ENCODE results near the gene GABBR2.
"Not testable (repeated sequence)": the region's sequence is repeated elsewhere in the genome, so short reads cannot be mapped to it uniquely, and the experiment has no call there.

GABBR2 gene

DNA sequence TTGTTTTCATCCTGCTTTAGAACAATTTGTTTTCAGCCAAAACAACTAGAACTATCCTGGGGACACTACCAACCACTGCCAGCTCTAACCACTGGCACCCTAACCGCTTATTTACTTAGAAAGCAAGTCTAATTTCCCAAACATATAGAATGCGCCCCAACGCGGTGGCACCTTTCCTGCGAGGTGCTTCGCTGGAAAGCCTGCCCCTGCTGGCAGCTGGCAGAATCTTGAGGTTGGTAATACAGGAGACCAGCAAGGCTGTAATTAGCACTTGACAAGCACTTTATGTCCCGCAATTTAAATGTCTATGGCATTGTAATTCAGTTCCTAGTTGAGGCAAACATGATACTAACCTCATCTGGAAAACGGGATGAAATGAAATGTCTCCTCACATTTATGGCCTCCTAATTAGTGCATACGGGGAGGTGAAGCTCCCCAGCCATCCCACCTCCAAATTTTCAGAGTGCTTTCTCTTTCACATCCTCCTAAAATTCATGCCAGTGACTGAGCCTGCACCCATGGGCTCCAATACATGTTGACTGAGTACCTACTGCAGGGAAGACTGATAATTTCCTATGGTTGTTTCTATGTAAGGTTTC, 30.4 kb downstream of the GABBR2 start:
- Histone ChIP-seq H3K27me3 (ENCODE audit: control insufficient read depth, insufficient read depth, low read length) (peaks cover 28% of the 10 kb centered on the region), H3K36me3 (ENCODE audit: control insufficient read depth, insufficient read depth, low read length) (no peaks in the 10 kb centered on the region), H3K4me1 (ENCODE audit: control insufficient read depth, insufficient read depth, low read length) (peaks cover 23% of the 10 kb centered on the region), H3K9me3 (ENCODE audit: control insufficient read depth, insufficient read depth, low read length) (no peaks in the 10 kb centered on the region), H3K4me3 (ENCODE audit: low read depth, low read length) (peak overlapping the region; percentile 49), H3K9ac (ENCODE audit: low read depth, low read length) (no peak overlapping the region), H3K27ac (ENCODE audit: low read depth, low read length) (no peak overlapping the region)

- no peak overlapping the region for H3K4me3 ChIP-seq (ENCODE audit: low read depth, low read length)
- no peak overlapping the region for H3K9ac ChIP-seq (ENCODE audit: low read depth, low read length)
- H3K4me1 ChIP-seq (ENCODE audit: control insufficient read depth, insufficient read depth, low read length) = peaks cover 10% of the 10 kb centered on the region
- H3K27me3 ChIP-seq (ENCODE audit: control insufficient read depth, insufficient read depth, low read length) = peaks cover 16% of the 10 kb centered on the region
- no peaks in the 10 kb centered on the region for H3K9me3 ChIP-seq (ENCODE audit: control insufficient read depth, insufficient read depth, low read length)
- no peak overlapping the region for H3K27ac ChIP-seq (ENCODE audit: low read depth, low read length)
- H3K36me3 ChIP-seq (ENCODE audit: control insufficient read depth, insufficient read depth, low read length) = no peaks in the 10 kb centered on the region
These were observed 35.1 kb downstream of the GABBR2 start for GRCh38 chr9:98673681-98674080.

DNA sequence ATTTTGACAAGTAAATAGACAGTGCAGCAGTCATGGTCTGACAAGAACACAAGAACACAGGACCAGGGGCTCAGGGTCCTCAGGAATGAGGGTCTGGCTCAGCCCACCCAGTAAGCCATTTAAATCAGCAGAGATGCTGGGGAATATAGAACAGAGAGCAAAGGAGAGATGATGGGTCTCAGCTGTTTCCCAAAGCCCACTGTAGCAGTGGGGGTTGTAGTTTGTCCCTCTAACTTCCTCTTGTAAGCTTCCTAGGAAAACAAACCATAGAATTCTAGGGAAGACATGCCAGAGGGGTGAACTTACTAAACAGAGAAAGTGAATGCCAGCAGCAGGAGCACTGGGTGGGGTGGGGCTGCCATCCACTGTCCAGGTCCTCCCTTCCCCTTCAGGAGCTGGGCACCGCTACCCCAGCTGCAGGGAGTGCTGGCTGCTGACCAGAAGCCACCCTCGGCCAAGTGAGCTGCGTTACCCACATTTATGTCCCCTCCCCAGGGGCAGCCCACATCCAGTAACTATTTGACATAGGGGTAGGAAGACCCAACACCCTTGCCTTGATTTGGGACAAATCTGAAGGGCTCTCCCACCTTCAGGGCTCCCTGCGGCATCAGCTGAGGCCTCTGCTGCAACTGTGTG, 41.6 kb downstream of the GABBR2 start:
- H3K4me3 ChIP-seq (ENCODE audit: low read depth, low read length) = no peak overlapping the region
- no peak overlapping the region for H3K9ac ChIP-seq (ENCODE audit: low read depth, low read length)
- no peaks in the 10 kb centered on the region for H3K4me1 ChIP-seq (ENCODE audit: control insufficient read depth, insufficient read depth, low read length)
- H3K36me3 ChIP-seq (ENCODE audit: control insufficient read depth, insufficient read depth, low read length) = no peaks in the 10 kb centered on the region
- no peak overlapping the region for H3K27ac ChIP-seq (ENCODE audit: low read depth, low read length)
- no peaks in the 10 kb centered on the region for H3K9me3 ChIP-seq (ENCODE audit: control insufficient read depth, insufficient read depth, low read length)
- H3K27me3 ChIP-seq (ENCODE audit: control insufficient read depth, insufficient read depth, low read length) = no peaks in the 10 kb centered on the region

- no peak overlapping the region for H3K4me3 ChIP-seq (ENCODE audit: low read depth, low read length)
- H3K27me3 ChIP-seq (ENCODE audit: control insufficient read depth, insufficient read depth, low read length) = no peaks in the 10 kb centered on the region
- H3K9me3 ChIP-seq (ENCODE audit: control insufficient read depth, insufficient read depth, low read length) = no peaks in the 10 kb centered on the region
- H3K36me3 ChIP-seq (ENCODE audit: control insufficient read depth, insufficient read depth, low read length) = no peaks in the 10 kb centered on the region
- no peaks in the 10 kb centered on the region for H3K4me1 ChIP-seq (ENCODE audit: control insufficient read depth, insufficient read depth, low read length)
- H3K9ac ChIP-seq (ENCODE audit: low read depth, low read length) = no peak overlapping the region
- no peak overlapping the region for H3K27ac ChIP-seq (ENCODE audit: low read depth, low read length)
These were observed 43.2 kb downstream of the GABBR2 start for GRCh38 chr9:98665501-98665900.

- Histone ChIP-seq H3K9me3 (ENCODE audit: control insufficient read depth, insufficient read depth, low read length) (no peaks in the 10 kb centered on the region), H3K27ac (ENCODE audit: low read depth, low read length) (no peak overlapping the region), H3K4me1 (ENCODE audit: control insufficient read depth, insufficient read depth, low read length) (no peaks in the 10 kb centered on the region), H3K36me3 (ENCODE audit: control insufficient read depth, insufficient read depth, low read length) (no peaks in the 10 kb centered on the region), H3K9ac (ENCODE audit: low read depth, low read length) (no peak overlapping the region), H3K27me3 (ENCODE audit: control insufficient read depth, insufficient read depth, low read length) (no peaks in the 10 kb centered on the region), H3K4me3 (ENCODE audit: low read depth, low read length) (no peak overlapping the region)
These were observed 48.2 kb downstream of the GABBR2 start for GRCh38 chr9:98660541-98660940.

- Histone ChIP-seq H3K27ac (ENCODE audit: low read depth, low read length) (no peak overlapping the region), H3K4me1 (ENCODE audit: control insufficient read depth, insufficient read depth, low read length) (no peaks in the 10 kb centered on the region), H3K27me3 (ENCODE audit: control insufficient read depth, insufficient read depth, low read length) (no peaks in the 10 kb centered on the region), H3K36me3 (ENCODE audit: control insufficient read depth, insufficient read depth, low read length) (no peaks in the 10 kb centered on the region), H3K9ac (ENCODE audit: low read depth, low read length) (no peak overlapping the region), H3K9me3 (ENCODE audit: control insufficient read depth, insufficient read depth, low read length) (no peaks in the 10 kb centered on the region), H3K4me3 (ENCODE audit: low read depth, low read length) (no peak overlapping the region)
These were observed 49.8 kb downstream of the GABBR2 start for GRCh38 chr9:98658951-98659351.

DNA sequence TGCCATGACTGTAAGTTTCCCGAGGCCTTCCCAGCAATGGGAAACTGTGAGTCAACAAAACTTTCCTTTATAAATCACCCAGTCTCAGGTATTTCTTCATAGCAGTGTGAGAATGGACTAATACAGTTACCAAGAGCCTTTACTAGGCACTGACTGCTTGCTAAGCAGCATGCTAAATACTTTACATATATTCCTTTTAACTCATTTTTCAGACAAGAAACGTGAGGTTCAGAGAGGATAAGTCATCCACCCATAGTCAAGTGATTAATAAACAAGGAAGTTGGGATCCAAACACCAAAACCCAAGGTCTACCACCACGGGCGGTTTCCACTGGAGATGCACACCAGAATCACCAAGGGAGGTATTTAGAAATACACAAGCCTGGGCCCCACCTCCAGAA, 50.8 kb downstream of the GABBR2 start:
- no peak overlapping the region for H3K9ac ChIP-seq (ENCODE audit: low read depth, low read length)
- no peaks in the 10 kb centered on the region for H3K4me1 ChIP-seq (ENCODE audit: control insufficient read depth, insufficient read depth, low read length)
- no peaks in the 10 kb centered on the region for H3K27me3 ChIP-seq (ENCODE audit: control insufficient read depth, insufficient read depth, low read length)
- no peak overlapping the region for H3K27ac ChIP-seq (ENCODE audit: low read depth, low read length)
- no peaks in the 10 kb centered on the region for H3K36me3 ChIP-seq (ENCODE audit: control insufficient read depth, insufficient read depth, low read length)
- no peaks in the 10 kb centered on the region for H3K9me3 ChIP-seq (ENCODE audit: control insufficient read depth, insufficient read depth, low read length)
- H3K4me3 ChIP-seq (ENCODE audit: low read depth, low read length) = no peak overlapping the region

GRCh38 chr9:98656511-98656910, 52.2 kb downstream of the GABBR2 start:
- no peaks in the 10 kb centered on the region for H3K4me1 ChIP-seq (ENCODE audit: control insufficient read depth, insufficient read depth, low read length)
- H3K4me3 ChIP-seq (ENCODE audit: low read depth, low read length) = no peak overlapping the region
- H3K27ac ChIP-seq (ENCODE audit: low read depth, low read length) = no peak overlapping the region
- H3K36me3 ChIP-seq (ENCODE audit: control insufficient read depth, insufficient read depth, low read length) = no peaks in the 10 kb centered on the region
- no peak overlapping the region for H3K9ac ChIP-seq (ENCODE audit: low read depth, low read length)
- H3K9me3 ChIP-seq (ENCODE audit: control insufficient read depth, insufficient read depth, low read length) = no peaks in the 10 kb centered on the region
- H3K27me3 ChIP-seq (ENCODE audit: control insufficient read depth, insufficient read depth, low read length) = no peaks in the 10 kb centered on the region

DNA sequence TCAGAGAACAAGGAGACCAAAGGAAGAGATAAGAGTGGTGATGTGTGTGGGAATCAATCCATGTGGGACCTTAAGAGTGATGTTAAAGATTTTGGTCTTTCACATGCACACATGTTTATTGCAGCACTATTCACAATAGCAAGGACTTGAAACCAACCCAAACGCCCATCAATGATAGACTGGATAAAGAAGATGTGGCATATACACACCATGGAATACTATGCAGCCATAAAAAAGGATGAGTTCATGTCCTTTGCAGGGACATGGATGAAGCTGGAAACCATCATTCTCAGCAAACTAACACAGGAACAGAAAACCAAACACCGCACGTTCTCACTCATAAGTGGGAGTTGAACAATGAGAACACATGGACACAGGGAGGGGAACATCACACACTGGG, 53.3 kb downstream of the GABBR2 start:
- H3K36me3 ChIP-seq (ENCODE audit: control insufficient read depth, insufficient read depth, low read length); H3K9ac ChIP-seq (ENCODE audit: low read depth, low read length); H3K27ac ChIP-seq (ENCODE audit: low read depth, low read length); H3K4me1 ChIP-seq (ENCODE audit: control insufficient read depth, insufficient read depth, low read length); H3K4me3 ChIP-seq (ENCODE audit: low read depth, low read length); H3K27me3 ChIP-seq (ENCODE audit: control insufficient read depth, insufficient read depth, low read length); H3K9me3 ChIP-seq (ENCODE audit: control insufficient read depth, insufficient read depth, low read length): not testable (repeated sequence)

GRCh38 chr9:98654247-98654646, 54.5 kb downstream of the GABBR2 start:
- H3K9ac ChIP-seq (ENCODE audit: low read depth, low read length) = no peak overlapping the region
- no peaks in the 10 kb centered on the region for H3K36me3 ChIP-seq (ENCODE audit: control insufficient read depth, insufficient read depth, low read length)
- no peak overlapping the region for H3K4me3 ChIP-seq (ENCODE audit: low read depth, low read length)
- no peaks in the 10 kb centered on the region for H3K4me1 ChIP-seq (ENCODE audit: control insufficient read depth, insufficient read depth, low read length)
- no peaks in the 10 kb centered on the region for H3K9me3 ChIP-seq (ENCODE audit: control insufficient read depth, insufficient read depth, low read length)
- H3K27me3 ChIP-seq (ENCODE audit: control insufficient read depth, insufficient read depth, low read length) = no peaks in the 10 kb centered on the region
- no peak overlapping the region for H3K27ac ChIP-seq (ENCODE audit: low read depth, low read length)

DNA sequence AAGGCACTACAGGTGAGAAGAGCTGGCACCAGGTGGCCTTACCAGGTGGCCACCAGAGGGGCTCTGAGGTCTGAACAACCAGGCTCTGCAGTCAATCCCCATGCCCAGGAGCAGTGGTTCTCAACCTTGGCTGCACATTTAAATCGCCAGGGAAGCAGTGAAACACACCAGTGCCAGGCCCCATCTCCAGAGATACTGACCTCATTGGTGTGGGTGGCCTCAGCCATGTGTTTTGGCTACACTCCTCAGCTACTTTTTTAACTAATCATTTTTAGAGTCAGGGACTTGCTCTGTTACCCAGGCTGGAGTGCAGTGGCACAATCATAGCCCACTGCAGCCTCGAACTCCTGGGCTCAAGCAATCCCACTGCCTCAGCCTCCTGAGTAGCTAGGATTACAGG, 56.0 kb downstream of the GABBR2 start:
- no peaks in the 10 kb centered on the region for H3K9me3 ChIP-seq (ENCODE audit: control insufficient read depth, insufficient read depth, low read length)
- no peaks in the 10 kb centered on the region for H3K4me1 ChIP-seq (ENCODE audit: control insufficient read depth, insufficient read depth, low read length)
- H3K27me3 ChIP-seq (ENCODE audit: control insufficient read depth, insufficient read depth, low read length) = no peaks in the 10 kb centered on the region
- no peak overlapping the region for H3K27ac ChIP-seq (ENCODE audit: low read depth, low read length)
- H3K9ac ChIP-seq (ENCODE audit: low read depth, low read length) = no peak overlapping the region
- H3K36me3 ChIP-seq (ENCODE audit: control insufficient read depth, insufficient read depth, low read length) = no peaks in the 10 kb centered on the region
- H3K4me3 ChIP-seq (ENCODE audit: low read depth, low read length) = no peak overlapping the region

Data from HUES48 (cell line).